Activated CD4-positive, alpha-beta memory T cell treated with anti-CD3 and anti-CD28 coated beads, Interleukin-2, amount 10 ng/mL, durations not matched to agents 7 days and 5 days (primary cell): ENCODE measurements around the gene MFAP4. TPM values are rescaled to one million over a fixed set of nuclear protein-coding genes. Genes with fewer than 3 reads are reported as not detected.

Source experiments
- CTCF ChIA-PET: fragments of 350-600 bp; sonication (Branson Sonifier 250); formaldehyde crosslinking; loops from one replicate; lab custom pipeline; 2021; ENCODE audit warnings: antibody characterized with exemption, inconsistent platforms; lab: Charles Lee
- POLR2A ChIA-PET: fragments of 350-600 bp; sonication (Branson Sonifier 250); formaldehyde crosslinking; loops from one replicate; lab custom pipeline; 2021; ENCODE audit warnings: antibody characterized with exemption; lab: Charles Lee
- DNase-seq: peaks from one replicate; pipeline ENCODE4 v3.0.0-alpha.2; 2020
- H3K27ac Mint-ChIP-seq: one replicate; pipeline ENCODE4 v1.8.0; 2021; ENCODE audit warnings: mild to moderate bottlenecking, mixed read lengths
- H3K27me3 Mint-ChIP-seq: one replicate; pipeline ENCODE4 v1.8.0; 2021; ENCODE audit warnings: mixed read lengths
- H3K36me3 Mint-ChIP-seq: one replicate; pipeline ENCODE4 v1.8.0; 2021; ENCODE audit warnings: low read depth, mixed read lengths
- H3K4me1 Mint-ChIP-seq: one replicate; pipeline ENCODE4 v1.8.0; 2021; ENCODE audit warnings: mixed read lengths
- H3K4me3 Mint-ChIP-seq: one replicate; pipeline ENCODE4 v1.8.0; 2021; ENCODE audit warnings: mild to moderate bottlenecking, mixed read lengths
- H3K9me3 Mint-ChIP-seq: one replicate; pipeline ENCODE4 v1.8.0; 2021; ENCODE audit warnings: mixed read lengths
- total RNA-seq, 2 experiments: library from RNA; stranded (reverse); gene quantifications; one replicate each; pipeline ENCODE4 v1.2.3, GENCODE V29; 2021

The MFAP4 gene
- total RNA-seq, 2 experiments from 2014 or later: not detected

DNA sequence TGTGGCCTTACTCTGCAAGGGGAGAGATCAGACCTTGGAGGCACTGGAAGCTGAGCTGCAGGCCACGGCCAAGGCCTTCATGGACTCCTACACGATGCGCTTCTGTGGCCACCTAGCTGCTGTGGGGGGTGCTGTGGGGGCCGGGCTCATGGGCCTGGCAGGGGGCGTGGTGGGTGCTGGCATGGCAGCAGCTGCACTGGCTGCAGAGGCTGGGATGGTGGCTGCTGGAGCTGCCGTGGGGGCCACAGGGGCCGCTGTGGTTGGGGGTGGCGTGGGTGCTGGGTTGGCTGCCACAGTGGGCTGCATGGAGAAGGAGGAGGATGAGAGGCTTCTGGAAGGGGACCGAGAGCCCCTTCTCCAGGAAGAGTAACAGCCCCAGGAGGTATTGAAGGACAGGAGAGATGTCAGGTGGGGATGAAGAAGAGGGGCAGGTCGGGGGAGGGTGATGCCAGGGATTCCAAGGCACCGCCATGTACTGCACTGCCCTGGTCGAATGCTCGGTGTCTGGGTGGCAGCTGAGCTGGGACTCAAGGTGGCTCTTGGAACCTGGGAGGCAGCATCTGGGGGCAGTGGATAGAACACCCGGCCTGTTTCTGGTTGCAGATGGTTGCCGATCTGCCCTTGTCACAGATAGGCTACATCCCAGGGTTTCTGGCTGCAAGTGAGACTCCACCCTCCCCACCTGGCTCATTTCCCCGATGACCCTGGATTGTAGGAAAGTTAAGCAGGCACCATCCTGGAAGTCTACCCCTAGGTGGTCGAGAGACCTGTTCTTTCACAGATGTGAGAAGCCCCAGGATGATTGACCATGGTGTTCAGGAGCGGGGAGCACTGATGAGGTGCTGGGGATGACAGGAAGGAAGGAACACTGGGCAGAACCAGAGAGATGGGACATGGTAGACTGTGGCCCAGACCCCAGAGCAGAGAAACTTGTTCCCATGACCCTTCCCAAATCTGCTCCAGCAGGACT, 29.1 kb upstream of the MFAP4 start:
- Mint-ChIP-seq H3K27ac (no peak overlapping the region), H3K9me3 (no peaks in the 10 kb centered on the region), H3K4me1 (peaks cover 15% of the 10 kb centered on the region), H3K36me3 (no peaks in the 10 kb centered on the region), H3K27me3 (peaks cover 4% of the 10 kb centered on the region), H3K4me3 (no peak overlapping the region)
- CTCF ChIA-PET: no interaction called here
- POLR2A ChIA-PET: no interaction called here
- DNase-seq: no peak

DNA sequence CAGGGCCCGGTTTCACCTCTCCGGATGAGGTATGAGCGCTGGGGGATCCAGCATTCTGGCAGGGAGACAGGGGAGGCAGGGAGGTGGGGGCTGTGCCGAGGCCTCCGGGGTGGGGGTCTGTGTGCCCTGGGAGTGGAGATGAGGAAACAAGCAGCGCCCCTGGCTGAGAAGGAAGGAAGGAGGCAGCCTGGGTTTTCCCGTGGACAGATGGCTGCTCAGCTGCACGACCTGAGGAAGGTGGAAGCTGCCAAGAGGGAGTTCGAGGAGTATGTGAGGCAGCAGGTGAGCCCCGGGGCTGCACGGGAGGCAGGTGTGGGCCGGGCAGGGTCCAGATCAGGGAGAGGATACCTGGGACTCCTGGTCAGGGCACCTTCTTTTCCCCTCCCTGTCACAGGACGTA, 28.3 kb upstream of the MFAP4 start:
- Mint-ChIP-seq H3K27me3 (peaks cover 6% of the 10 kb centered on the region), H3K4me3 (no peak overlapping the region), H3K27ac (no peak overlapping the region), H3K36me3 (no peaks in the 10 kb centered on the region), H3K4me1 (peaks cover 15% of the 10 kb centered on the region), H3K9me3 (no peaks in the 10 kb centered on the region)
- POLR2A ChIA-PET: no interaction called here
- CTCF ChIA-PET: no interaction called here
- DNase-seq: no peak

DNA sequence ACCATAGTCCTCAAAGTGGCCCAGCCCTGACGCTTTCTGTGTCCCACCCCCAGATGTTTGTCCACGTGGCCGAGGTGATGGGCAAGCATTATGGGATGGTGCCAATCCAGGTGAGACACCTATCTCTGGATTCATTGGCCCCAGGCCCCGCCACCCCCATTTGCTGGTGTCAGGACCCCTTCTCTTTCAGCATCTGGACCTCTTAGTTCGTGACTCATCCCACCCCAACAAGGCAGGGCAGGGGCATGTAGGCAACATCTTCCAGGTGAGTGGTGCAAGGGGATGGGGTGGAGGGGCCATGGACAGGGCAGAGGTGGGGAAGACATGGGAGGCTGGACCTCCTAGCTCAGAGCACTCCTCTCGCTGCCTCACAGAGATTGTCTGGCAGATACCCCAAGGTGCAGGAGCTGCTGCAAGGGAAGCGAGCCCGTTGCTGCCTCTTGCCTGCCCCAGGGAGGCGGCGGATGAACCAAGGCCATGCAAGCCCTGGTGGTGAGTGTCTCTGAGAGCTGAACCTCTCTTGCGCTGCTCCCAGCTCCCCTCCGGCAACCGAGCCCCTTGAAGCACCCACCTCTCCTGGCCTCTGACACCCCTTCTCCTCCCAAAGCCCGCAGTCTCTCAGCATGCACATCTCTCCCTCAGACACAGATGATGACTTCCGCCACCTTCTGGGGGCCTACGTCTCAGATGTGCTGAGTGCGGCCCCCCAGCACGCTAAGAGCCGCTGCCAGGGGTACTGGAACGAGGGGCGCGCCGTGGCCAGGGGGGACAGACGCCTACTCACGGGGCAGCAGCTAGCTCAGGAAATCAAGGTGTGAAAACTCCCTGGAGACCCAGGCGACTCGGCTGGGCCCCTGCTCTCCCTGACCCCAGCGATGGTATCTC, 27.6 kb upstream of the MFAP4 start:
- no peak overlapping the region for H3K27ac Mint-ChIP-seq
- no peak for DNase-seq
- peaks cover 9% of the 10 kb centered on the region for H3K27me3 Mint-ChIP-seq
- no peaks in the 10 kb centered on the region for H3K36me3 Mint-ChIP-seq
- POLR2A ChIA-PET: no interaction called here
- peaks cover 15% of the 10 kb centered on the region for H3K4me1 Mint-ChIP-seq
- no peaks in the 10 kb centered on the region for H3K9me3 Mint-ChIP-seq
- H3K4me3 Mint-ChIP-seq: no peak overlapping the region
- CTCF ChIA-PET: interaction anchor here (1.2 kb wide), 1 partner anchor 36 kb away, joined by 3 read pairs; the partner anchor contains the start of gene MAPK7

DNA sequence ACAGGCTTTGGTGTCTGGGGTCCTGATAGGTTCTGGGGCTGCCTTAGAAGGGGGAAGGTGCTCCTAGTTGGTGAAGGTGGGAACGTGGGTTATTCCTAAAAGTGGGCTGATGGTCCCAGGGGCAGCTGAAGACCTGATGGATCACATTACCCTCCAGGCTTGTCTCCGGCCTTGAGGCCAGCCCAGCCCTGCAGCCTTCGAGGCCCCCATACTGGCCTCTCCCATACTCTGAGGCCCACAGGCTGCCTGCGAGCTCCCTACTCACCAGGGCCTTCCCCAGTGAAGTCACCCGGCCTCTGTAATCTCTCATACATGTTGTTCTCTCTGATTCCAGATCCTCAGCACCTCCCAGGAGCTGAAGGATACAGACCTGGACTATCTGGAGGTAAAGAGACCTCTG, 26.8 kb upstream of the MFAP4 start:
- no peaks in the 10 kb centered on the region for H3K9me3 Mint-ChIP-seq
- ChIA-PET CTCF (interaction anchor here (1.2 kb wide), 1 partner anchor 35 kb away, joined by 3 read pairs; the partner anchor contains the start of gene MAPK7), POLR2A (no interaction called here)
- no peak overlapping the region for H3K4me3 Mint-ChIP-seq
- no peak overlapping the region for H3K27ac Mint-ChIP-seq
- H3K4me1 Mint-ChIP-seq: peaks cover 13% of the 10 kb centered on the region
- DNase-seq: no peak
- H3K27me3 Mint-ChIP-seq: peaks cover 9% of the 10 kb centered on the region
- H3K36me3 Mint-ChIP-seq: no peaks in the 10 kb centered on the region

DNA sequence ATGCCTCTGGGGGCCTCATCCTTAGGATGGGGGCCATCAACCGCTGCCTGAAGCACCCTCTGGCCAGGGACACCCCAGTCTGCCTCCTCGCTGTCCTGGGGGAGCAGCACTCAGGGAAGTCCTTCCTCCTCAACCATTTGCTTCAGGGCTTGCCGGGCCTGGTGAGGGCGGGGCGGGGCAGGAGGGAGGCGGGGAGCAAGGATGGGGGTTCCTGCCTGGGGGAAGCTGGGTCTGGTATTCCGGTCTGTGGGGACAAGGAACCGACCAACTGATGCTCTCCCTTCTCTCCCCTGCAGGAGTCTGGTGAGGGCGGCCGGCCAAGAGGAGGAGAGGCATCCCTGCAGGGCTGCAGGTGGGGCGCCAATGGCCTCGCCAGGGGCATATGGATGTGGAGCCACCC, 26.0 kb upstream of the MFAP4 start:
- peaks cover 5% of the 10 kb centered on the region for H3K4me1 Mint-ChIP-seq

DNA sequence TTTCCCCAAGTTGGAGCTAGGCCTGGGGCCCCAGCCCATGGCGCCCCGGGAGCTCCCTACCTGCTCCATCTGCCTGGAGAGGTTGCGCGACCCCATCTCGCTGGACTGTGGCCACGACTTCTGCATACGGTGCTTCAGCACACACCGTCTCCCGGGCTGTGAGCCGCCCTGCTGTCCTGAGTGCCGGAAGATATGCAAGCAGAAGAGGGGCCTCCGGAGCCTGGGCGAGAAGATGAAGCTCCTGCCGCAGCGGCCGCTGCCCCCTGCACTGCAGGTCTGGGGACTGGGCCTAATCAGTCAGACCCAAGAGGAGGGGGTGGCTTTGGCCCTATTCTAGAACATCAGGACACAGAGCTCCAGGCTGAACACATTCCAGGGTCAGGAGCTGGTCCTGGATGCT, 25.5 kb upstream of the MFAP4 start:
- CTCF ChIA-PET: no interaction called here
- H3K27ac Mint-ChIP-seq: no peak overlapping the region
- no peak for DNase-seq
- H3K27me3 Mint-ChIP-seq: peaks cover 7% of the 10 kb centered on the region
- POLR2A ChIA-PET: no interaction called here
- H3K4me1 Mint-ChIP-seq: peaks cover under 1% of the 10 kb centered on the region
- no peak overlapping the region for H3K4me3 Mint-ChIP-seq
- H3K36me3 Mint-ChIP-seq: no peaks in the 10 kb centered on the region
- no peaks in the 10 kb centered on the region for H3K9me3 Mint-ChIP-seq

More for the DNA sequence above, 26.0 kb upstream of the MFAP4 start:
- Mint-ChIP-seq H3K36me3 (no peaks in the 10 kb centered on the region), H3K27me3 (peaks cover 9% of the 10 kb centered on the region), H3K4me3 (no peak overlapping the region), H3K9me3 (no peaks in the 10 kb centered on the region), H3K27ac (no peak overlapping the region)
- no peak for DNase-seq
- ChIA-PET POLR2A (no interaction called here), CTCF (no interaction called here)

DNA sequence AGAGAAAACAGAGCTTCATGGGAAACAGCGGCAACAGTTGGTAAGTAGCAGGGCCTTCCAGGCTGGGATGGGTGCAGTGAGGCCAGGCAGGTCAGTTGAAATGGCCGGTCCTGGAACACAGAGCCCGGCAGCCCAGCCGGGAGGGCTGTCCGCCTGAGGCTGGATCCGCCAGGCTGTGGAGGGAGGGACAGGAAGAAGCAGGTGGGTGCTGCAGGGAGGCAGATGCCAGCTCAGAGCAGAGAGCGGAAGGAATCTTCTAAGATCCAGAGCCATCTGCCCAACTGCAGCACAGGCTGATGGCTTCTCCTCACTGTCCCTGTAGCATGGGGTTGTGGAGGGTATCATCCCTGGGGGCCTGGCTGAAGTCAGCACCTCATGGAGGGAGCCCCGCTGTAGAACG, 24.6 kb upstream of the MFAP4 start:
- Mint-ChIP-seq H3K36me3 (no peaks in the 10 kb centered on the region), H3K4me3 (no peak overlapping the region), H3K9me3 (no peaks in the 10 kb centered on the region), H3K27ac (no peak overlapping the region), H3K4me1 (no peaks in the 10 kb centered on the region), H3K27me3 (peaks cover 7% of the 10 kb centered on the region)
- no peak for DNase-seq
- CTCF ChIA-PET: no interaction called here
- POLR2A ChIA-PET: no interaction called here

DNA sequence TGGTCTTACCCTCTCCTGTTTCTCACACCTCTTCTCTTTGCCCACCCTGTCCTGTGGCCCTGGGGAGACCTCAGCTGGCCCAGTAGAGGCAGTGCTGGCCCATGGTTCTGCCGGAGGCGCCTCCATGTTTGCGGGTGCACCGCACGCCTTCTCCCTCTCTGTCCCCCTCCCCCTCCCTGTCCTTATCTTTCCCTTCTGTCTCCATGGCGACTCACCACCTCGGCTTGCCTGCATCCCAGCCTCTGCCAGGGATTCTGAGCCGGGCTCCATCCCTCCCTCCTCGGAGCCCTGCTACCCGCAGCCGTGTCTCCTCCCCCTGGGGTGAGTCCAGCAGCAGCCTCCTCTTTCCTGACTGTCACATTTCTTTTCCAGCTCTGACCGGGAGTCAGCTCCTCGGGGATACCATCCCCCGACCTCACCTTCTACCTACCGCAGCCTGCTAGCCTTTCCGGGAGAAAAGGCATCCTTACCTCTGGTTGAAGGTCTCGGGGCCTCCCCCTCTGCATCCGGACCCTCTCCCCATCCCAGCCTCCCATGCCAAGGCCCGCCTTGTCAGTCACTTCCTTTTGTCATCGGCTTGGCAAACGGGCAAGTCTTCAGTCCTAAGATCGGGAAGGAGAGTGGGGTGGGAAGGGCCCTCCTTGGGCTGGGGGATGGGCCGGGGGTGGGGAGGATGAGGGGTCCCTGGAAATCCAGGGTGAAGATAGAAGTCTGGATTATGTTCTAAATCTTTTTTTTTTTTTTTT, 24.1 kb upstream of the MFAP4 start, which contains the start of gene RNF112:
Gene RNF112 (plus strand): TSS at position 358 of the 746 bp plus-strand sequence. CDS start 177 bp downstream, at position 535.
- no peak for DNase-seq
- Mint-ChIP-seq H3K27me3 (peaks cover 7% of the 10 kb centered on the region), H3K9me3 (no peaks in the 10 kb centered on the region), H3K4me1 (no peaks in the 10 kb centered on the region), H3K4me3 (no peak within 1 kb of the TSS), H3K36me3 (no peaks in the 10 kb centered on the region), H3K27ac (no peak within 1 kb of the TSS)
- POLR2A ChIA-PET: no interaction called here
- CTCF ChIA-PET: interaction anchor here (1.2 kb wide), 1 partner anchor 45 kb away, joined by 3 read pairs; no protein-coding TSS in a partner anchor

DNA sequence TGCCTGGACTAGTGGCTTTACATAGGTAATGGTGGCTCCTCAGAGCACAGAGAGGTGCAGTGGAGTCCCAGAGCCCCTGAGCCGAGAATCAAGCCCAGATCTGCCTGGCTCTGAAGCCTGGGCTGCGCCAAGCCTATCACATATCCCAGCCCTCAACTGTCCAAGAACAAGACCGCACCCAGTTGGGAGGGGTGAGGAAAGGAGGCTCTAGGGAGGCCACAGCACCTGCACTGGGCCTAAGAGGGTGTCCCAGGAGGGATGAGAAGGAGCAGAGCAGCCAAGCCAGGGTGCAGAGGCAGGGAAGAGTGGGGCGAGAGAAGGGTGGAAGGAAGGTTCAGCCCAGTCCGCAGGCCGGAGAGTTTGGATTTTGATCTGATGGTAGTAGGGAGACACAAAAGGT, 23.1 kb upstream of the MFAP4 start:
- no peak for DNase-seq
- Mint-ChIP-seq H3K4me3 (no peak overlapping the region), H3K36me3 (no peaks in the 10 kb centered on the region), H3K4me1 (no peaks in the 10 kb centered on the region), H3K27ac (no peak overlapping the region), H3K27me3 (peaks cover 7% of the 10 kb centered on the region), H3K9me3 (no peaks in the 10 kb centered on the region)
- CTCF ChIA-PET: interaction anchor here (1.2 kb wide), 1 partner anchor 44 kb away, joined by 3 read pairs; no protein-coding TSS in a partner anchor
- POLR2A ChIA-PET: no interaction called here

DNA sequence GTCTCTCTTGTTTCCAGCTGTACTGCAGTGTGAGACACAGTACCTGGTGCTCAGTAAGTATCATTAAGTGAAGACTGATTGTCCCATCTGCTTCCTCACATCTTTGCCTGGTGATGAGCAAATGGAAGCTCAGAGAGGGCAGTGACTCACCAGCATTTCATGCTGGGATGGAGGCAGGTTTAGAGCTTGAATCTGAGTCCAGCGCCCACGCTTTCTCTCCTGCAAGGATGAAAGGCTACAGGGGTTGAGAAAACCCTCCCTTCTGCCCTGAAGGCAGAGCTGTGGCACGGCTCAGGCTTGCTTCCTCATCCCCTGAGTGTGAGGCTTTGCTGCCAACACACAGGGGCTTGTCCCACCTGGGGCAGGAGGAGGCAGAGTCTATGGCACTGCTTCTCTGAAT, 22.5 kb upstream of the MFAP4 start:
- Mint-ChIP-seq H3K36me3 (no peaks in the 10 kb centered on the region), H3K4me1 (no peaks in the 10 kb centered on the region), H3K27ac (no peak overlapping the region), H3K4me3 (no peak overlapping the region), H3K27me3 (peaks cover 7% of the 10 kb centered on the region), H3K9me3 (no peaks in the 10 kb centered on the region)
- no peak for DNase-seq
- POLR2A ChIA-PET: no interaction called here
- CTCF ChIA-PET: interaction anchor here (1.5 kb wide), 1 partner anchor 13 kb away, joined by 3 read pairs; no protein-coding TSS in a partner anchor

DNA sequence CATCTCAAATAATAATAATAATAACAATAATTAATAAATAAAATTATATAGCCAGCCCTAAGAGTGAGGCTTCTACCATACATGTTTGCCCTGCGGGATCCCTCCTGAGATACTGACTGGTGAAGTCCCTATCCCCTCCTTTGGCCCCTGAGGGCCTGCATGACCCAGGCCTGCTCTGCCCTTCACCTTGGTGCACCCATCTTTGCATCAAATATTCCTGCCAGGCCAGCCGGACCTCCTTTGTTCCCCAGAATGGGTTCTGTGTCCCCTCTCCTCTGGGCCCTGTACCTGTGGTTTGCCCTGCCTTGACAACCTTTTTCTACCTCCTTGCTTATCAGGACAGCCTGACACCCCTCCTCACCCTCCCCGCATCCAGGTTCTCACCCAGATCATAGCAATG, 22.1 kb upstream of the MFAP4 start:
- Mint-ChIP-seq H3K9me3 (no peaks in the 10 kb centered on the region), H3K36me3 (no peaks in the 10 kb centered on the region), H3K27ac (no peak overlapping the region), H3K27me3 (peaks cover 7% of the 10 kb centered on the region), H3K4me1 (no peaks in the 10 kb centered on the region), H3K4me3 (no peak overlapping the region)
- POLR2A ChIA-PET: no interaction called here
- CTCF ChIA-PET: interaction anchor here (1.5 kb wide), 1 partner anchor 12 kb away, joined by 3 read pairs; no protein-coding TSS in a partner anchor
- DNase-seq: no peak

DNA sequence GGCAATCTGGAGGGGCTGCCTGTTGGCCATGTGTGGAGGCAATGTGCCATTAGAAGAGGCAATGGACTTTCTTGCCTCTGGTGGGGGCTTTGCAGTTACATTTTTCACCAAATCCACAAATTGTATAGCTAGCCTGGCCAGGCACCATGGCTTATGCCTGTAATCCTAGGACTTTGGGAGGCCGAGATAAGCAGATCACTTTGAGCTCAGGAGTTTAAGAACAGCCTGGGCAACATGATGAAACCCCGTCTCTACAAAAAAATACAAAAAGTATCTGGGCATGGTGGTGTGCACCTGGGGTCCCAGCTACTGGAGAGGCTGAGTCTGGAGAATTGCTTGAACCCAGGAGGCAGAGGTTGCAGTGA, 21.3 kb upstream of the MFAP4 start:
- H3K36me3 Mint-ChIP-seq: no peaks in the 10 kb centered on the region
- no peaks in the 10 kb centered on the region for H3K9me3 Mint-ChIP-seq
- POLR2A ChIA-PET: no interaction called here
- CTCF ChIA-PET: interaction anchor here (0.6 to 1.5 kb wide), 3 partner anchors 11 to 167 kb away, joined by 3 read pairs; no protein-coding TSS in a partner anchor
- H3K4me3 Mint-ChIP-seq: no peak overlapping the region
- no peaks in the 10 kb centered on the region for H3K4me1 Mint-ChIP-seq
- no peak for DNase-seq
- peaks cover 11% of the 10 kb centered on the region for H3K27me3 Mint-ChIP-seq
- H3K27ac Mint-ChIP-seq: no peak overlapping the region
